H9 (cell line): ENCODE measurements around the gene ZBTB20. TPM values are rescaled to one million over a fixed set of nuclear protein-coding genes. Genes with fewer than 3 reads are reported as not detected.

ENCODE experiments used
- DNase-seq: peaks from one replicate; pipeline ENCODE4 v3.0.0-alpha.2; 2017
- H2AFZ ChIP-seq: one replicate; pipeline ENCODE4 v1.6.1; 2013; ENCODE audit warnings: mild to moderate bottlenecking, low read length, control low read depth, moderate library complexity
- H2AK5ac ChIP-seq: 2 replicates; pipeline ENCODE4 v1.6.1; 2013; ENCODE audit warnings: low read length, control low read depth, mixed read lengths; ENCODE audit not compliant: insufficient read length
- H2BK120ac ChIP-seq: one replicate; pipeline ENCODE4 v1.6.1; 2013; ENCODE audit warnings: low read depth, mild to moderate bottlenecking, low read length, control low read depth, inconsistent platforms; ENCODE audit not compliant: poor library complexity, severe bottlenecking
- H2BK12ac ChIP-seq: 2 replicates; pipeline ENCODE4 v1.6.1; 2013; ENCODE audit warnings: low read length, control low read depth, mixed read lengths, low read depth; ENCODE audit not compliant: insufficient read length
- H2BK15ac ChIP-seq: 2 replicates; pipeline ENCODE4 v1.6.1; 2013; ENCODE audit warnings: low read depth, low read length, control low read depth
- H2BK20ac ChIP-seq: one replicate; pipeline ENCODE4 v1.6.1; 2013; ENCODE audit warnings: low read depth, mild to moderate bottlenecking, low read length, control low read depth, inconsistent platforms; ENCODE audit not compliant: poor library complexity, severe bottlenecking
- H2BK5ac ChIP-seq: 2 replicates; pipeline ENCODE4 v1.6.1; 2013; ENCODE audit warnings: low read length, control low read depth, mixed read lengths; ENCODE audit not compliant: insufficient read length
- H3K14ac ChIP-seq: 2 replicates; pipeline ENCODE4 v1.6.1; 2013; ENCODE audit warnings: low read length, control low read depth; ENCODE audit not compliant: insufficient read depth
- H3K18ac ChIP-seq: 2 replicates; pipeline ENCODE4 v1.6.1; 2013; ENCODE audit warnings: low read depth, mild to moderate bottlenecking, mixed read lengths, low read length, control low read depth; ENCODE audit not compliant: insufficient read length
- H3K23ac ChIP-seq: 2 replicates; pipeline ENCODE4 v1.6.1; 2013; ENCODE audit warnings: low read length, control low read depth, mixed read lengths, low read depth; ENCODE audit not compliant: insufficient read length
- H3K23me2 ChIP-seq: 2 replicates; pipeline ENCODE4 v1.6.1; 2013; ENCODE audit warnings: low read depth, mild to moderate bottlenecking, mixed read lengths, low read length, control low read depth; ENCODE audit not compliant: insufficient read length, poor library complexity, severe bottlenecking
- H3K27ac ChIP-seq: 2 replicates; pipeline ENCODE4 v1.5.1; 2013; ENCODE audit warnings: low read length, control low read depth, mixed read lengths, low read depth; ENCODE audit not compliant: insufficient read length
- H3K27me3 ChIP-seq: 2 replicates; pipeline ENCODE4 v1.6.1; 2013; ENCODE audit warnings: low read length, control low read depth, inconsistent platforms; ENCODE audit not compliant: insufficient read depth
- H3K4ac ChIP-seq: 2 replicates; pipeline ENCODE4 v1.6.1; 2013; ENCODE audit warnings: low read depth, mild to moderate bottlenecking, control low read depth, inconsistent platforms, low read length, moderate library complexity
- H3K4me1 ChIP-seq: 2 replicates; pipeline ENCODE4 v1.6.1; 2013; ENCODE audit warnings: low read length, control low read depth, inconsistent platforms; ENCODE audit not compliant: insufficient read depth
- H3K4me2 ChIP-seq: 2 replicates; pipeline ENCODE4 v1.6.1; 2013; ENCODE audit warnings: low read length, control low read depth, mixed read lengths; ENCODE audit not compliant: insufficient read length, insufficient read depth
- H3K56ac ChIP-seq: 2 replicates; pipeline ENCODE4 v1.6.1; 2013; ENCODE audit warnings: low read depth, mild to moderate bottlenecking, mixed read lengths, low read length, control low read depth; ENCODE audit not compliant: insufficient read length
- H3K79me1 ChIP-seq: 2 replicates; pipeline ENCODE4 v1.6.1; 2013; ENCODE audit warnings: low read depth, mild to moderate bottlenecking, moderate library complexity, low read length, control low read depth, inconsistent platforms; ENCODE audit not compliant: insufficient read depth, poor library complexity, severe bottlenecking
- H3K79me2 ChIP-seq: 2 replicates; pipeline ENCODE4 v1.6.1; 2013; ENCODE audit warnings: low read length, control low read depth, inconsistent platforms; ENCODE audit not compliant: insufficient read depth
- H3K9ac ChIP-seq: 2 replicates; pipeline ENCODE4 v1.6.1; 2013; ENCODE audit warnings: low read length, control low read depth, mixed read lengths; ENCODE audit not compliant: insufficient read length; ENCODE audit errors: extremely low read depth
- H3K9me3 ChIP-seq: one replicate; pipeline ENCODE4 v1.6.1; 2013; ENCODE audit warnings: low read depth, low read length, inconsistent platforms; ENCODE audit not compliant: control insufficient read depth
- H3T11ph ChIP-seq: one replicate; pipeline ENCODE4 v1.6.1; 2013; ENCODE audit warnings: mild to moderate bottlenecking, low read length, control low read depth, inconsistent platforms
- H4K20me1 ChIP-seq: one replicate; pipeline ENCODE4 v1.6.1; 2013; ENCODE audit not compliant: control insufficient read depth, insufficient read length, insufficient read depth
- H4K5ac ChIP-seq: 2 replicates; pipeline ENCODE4 v1.6.1; 2013; ENCODE audit warnings: low read depth, mild to moderate bottlenecking, mixed read lengths, low read length, control low read depth; ENCODE audit not compliant: insufficient read length
- H4K8ac ChIP-seq: replicated peaks from 2 replicates; pipeline ENCODE4 v1.6.1; 2013; ENCODE audit warnings: low read length, control low read depth, mixed read lengths, low read depth; ENCODE audit not compliant: insufficient read length
- H4K91ac ChIP-seq: 2 replicates; pipeline ENCODE4 v1.6.1; 2013; ENCODE audit warnings: low read depth, mild to moderate bottlenecking, moderate library complexity, mixed read lengths, low read length, control low read depth; ENCODE audit not compliant: insufficient read length
- H3K27ac Mint-ChIP-seq, 3 experiments: 2 replicates in 2 of 3; 3 replicates in 1 of 3; pipeline ENCODE4 v1.8.0; 2020 to 2021; ENCODE audit warnings: mixed read lengths in 3 of 3, mild to moderate bottlenecking in 1 of 3, moderate library complexity in 1 of 3
- H3K27me3 Mint-ChIP-seq: 2 replicates; pipeline ENCODE4 v1.8.0; 2021; ENCODE audit warnings: low read depth, mild to moderate bottlenecking, moderate library complexity, mixed read lengths
- H3K36me3 Mint-ChIP-seq, 3 experiments: 2 replicates in 2 of 3; 3 replicates in 1 of 3; pipeline ENCODE4 v1.8.0; 2020 to 2021; ENCODE audit warnings: low read depth in 3 of 3, mixed read lengths in 3 of 3; ENCODE audit not compliant: insufficient read depth in 1 of 3
- H3K4me1 Mint-ChIP-seq, 2 experiments: 2 replicates each; pipeline ENCODE4 v1.8.0; 2020; ENCODE audit warnings: mixed read lengths in 2 of 2
- H3K4me3 Mint-ChIP-seq, 2 experiments: 2 replicates in 1 of 2; 3 replicates in 1 of 2; pipeline ENCODE4 v1.8.0; 2020 to 2021; ENCODE audit warnings: mild to moderate bottlenecking in 2 of 2, mixed read lengths in 2 of 2, moderate library complexity in 1 of 2
- H3K9me3 Mint-ChIP-seq, 2 experiments: 2 replicates in 1 of 2; 3 replicates in 1 of 2; pipeline ENCODE4 v1.8.0; 2020; ENCODE audit warnings: mild to moderate bottlenecking in 2 of 2, mixed read lengths in 2 of 2, moderate library complexity in 1 of 2
- CTCF ChIP-seq: fragments of 200-600 bp; sonication (generic); conservative IDR thresholded peaks from 3 replicates; pipeline ENCODE4 v1.8.0; 2021; ENCODE audit warnings: antibody characterized with exemption, mild to moderate bottlenecking
- WGBS: extraction: QIAGEN DNeasy Blood & Tissue Kit; methylation state at CpG from one replicate; pipeline ENCODE4 v1.1.7; 2013; ENCODE audit warnings: missing lambda C conversion rate, low lambda C conversion rate, mixed read lengths; ENCODE audit not compliant: insufficient read length; ENCODE audit errors: extremely low coverage; 5-methylcytosine and 5-hydroxymethylcytosine counted together
- total RNA-seq: library from RNA; stranded (reverse); gene quantifications from 2 replicates; pipeline ENCODE4 v1.2.1, GENCODE V29; 2021

ZBTB20 gene
- total RNA-seq, 1 experiment from 2014 or later, result 0.70 TPM

- Histone ChIP-seq H2AK5ac (no peak overlapping the region), H2BK15ac (no peak overlapping the region), H2AFZ (no peak overlapping the region), H3K27ac (no peak overlapping the region), H2BK12ac (no peak overlapping the region), H4K8ac (no peak overlapping the region), H3K56ac (no peak overlapping the region), H2BK5ac (no peak overlapping the region), H4K5ac (no peak overlapping the region), H3K27me3 (no peaks in the 10 kb centered on the region), H4K20me1 (no peaks in the 10 kb centered on the region), H3K18ac (no peak overlapping the region), H3K79me2 (no peaks in the 10 kb centered on the region), H3T11ph (no peak overlapping the region), H3K4me2 (no peak overlapping the region), H3K23ac (no peak overlapping the region), H2BK120ac (no peak overlapping the region), H2BK20ac (no peak overlapping the region), H3K9ac (no peak overlapping the region), H3K14ac (no peak overlapping the region), H3K79me1 (no peaks in the 10 kb centered on the region), H3K4ac (no peak overlapping the region), H4K91ac (no peak overlapping the region), H3K23me2 (no peaks in the 10 kb centered on the region), H3K4me1 (no peaks in the 10 kb centered on the region), H3K9me3 (no peaks in the 10 kb centered on the region)
- Mint-ChIP-seq H3K4me1 (peaks cover 4 to 5% of the 10 kb centered on the region in 2 experiments), H3K27me3 (no peaks in the 10 kb centered on the region), H3K27ac (no peak overlapping the region), H3K36me3 (peaks cover 0 to 7% (median 4%) of the 10 kb centered on the region in 3 experiments; a peak in 4 of 7 replicates), H3K4me3 (no peak overlapping the region), H3K9me3 (peaks cover 7% of the 10 kb centered on the region in 2 experiments; a peak in 4 of 5 replicates)
- DNase-seq, result no peak
- WGBS, result no CpG with 5 or more reads among the region's 2 CpGs
- no peak for TF ChIP-seq CTCF
Measured at GRCh38 chr3:114635878-114636277, 511.2 kb downstream of the ZBTB20 start.
